ENCODE results near the gene POR. TPM values are rescaled to one million over a fixed set of nuclear protein-coding genes. Genes with fewer than 3 reads are reported as not detected.

Gene POR
- total and polyA plus RNA-seq, 12 donors = 37.3 to 203 (median 65.5) TPM

DNA sequence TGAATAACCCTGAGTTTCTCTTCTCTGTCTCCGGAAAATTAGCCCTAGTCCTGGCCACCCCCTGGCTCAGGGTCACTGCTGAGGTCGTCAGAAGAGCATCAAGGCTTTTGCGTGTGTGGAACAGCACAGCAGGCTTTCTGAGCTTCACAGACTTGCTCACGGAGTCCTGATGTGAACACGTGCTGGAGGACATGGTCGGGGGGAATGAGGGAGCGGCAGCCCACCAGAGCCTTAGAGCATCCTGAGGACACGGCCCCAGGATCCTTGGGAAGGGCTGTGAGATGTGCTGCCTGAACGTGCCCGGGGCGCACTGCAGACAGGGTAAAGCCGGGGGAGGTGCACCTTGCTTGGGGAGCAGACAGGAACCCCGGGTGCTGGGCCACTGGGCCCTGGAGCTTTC is 50.7 kb downstream of the POR start:
- H3K9me3 ChIP-seq = no peaks in the 10 kb centered on the region
- intact Hi-C loops (cut with DNase I) = loop anchor here in 2 of 10 donors (5.0 kb wide), 2 partner anchors 47 to 48 kb away; partner anchors contain the start of gene POR (in 2 of the 2)
- H3K27ac ChIP-seq = peak overlapping the region; percentile 70 to 95 (median 82)
- ATAC-seq (no peak), DNase-seq (no peak)
- no peaks in the 10 kb centered on the region for H3K27me3 ChIP-seq
- WGBS, 2 donors = 81 to 85% methylated on average over 13 of the region's 13 CpGs
- H3K4me3 ChIP-seq = no peak overlapping the region
- H3K4me1 ChIP-seq = peaks cover 36 to 92% (median 75%) of the 10 kb centered on the region in 9 donors
- no peak for TF ChIP-seq CTCF (IDR thresholded peaks at IDR 0.05)
- H3K36me3 ChIP-seq = peaks cover 0 to 13% (median 0%) of the 10 kb centered on the region in 9 donors

DNA sequence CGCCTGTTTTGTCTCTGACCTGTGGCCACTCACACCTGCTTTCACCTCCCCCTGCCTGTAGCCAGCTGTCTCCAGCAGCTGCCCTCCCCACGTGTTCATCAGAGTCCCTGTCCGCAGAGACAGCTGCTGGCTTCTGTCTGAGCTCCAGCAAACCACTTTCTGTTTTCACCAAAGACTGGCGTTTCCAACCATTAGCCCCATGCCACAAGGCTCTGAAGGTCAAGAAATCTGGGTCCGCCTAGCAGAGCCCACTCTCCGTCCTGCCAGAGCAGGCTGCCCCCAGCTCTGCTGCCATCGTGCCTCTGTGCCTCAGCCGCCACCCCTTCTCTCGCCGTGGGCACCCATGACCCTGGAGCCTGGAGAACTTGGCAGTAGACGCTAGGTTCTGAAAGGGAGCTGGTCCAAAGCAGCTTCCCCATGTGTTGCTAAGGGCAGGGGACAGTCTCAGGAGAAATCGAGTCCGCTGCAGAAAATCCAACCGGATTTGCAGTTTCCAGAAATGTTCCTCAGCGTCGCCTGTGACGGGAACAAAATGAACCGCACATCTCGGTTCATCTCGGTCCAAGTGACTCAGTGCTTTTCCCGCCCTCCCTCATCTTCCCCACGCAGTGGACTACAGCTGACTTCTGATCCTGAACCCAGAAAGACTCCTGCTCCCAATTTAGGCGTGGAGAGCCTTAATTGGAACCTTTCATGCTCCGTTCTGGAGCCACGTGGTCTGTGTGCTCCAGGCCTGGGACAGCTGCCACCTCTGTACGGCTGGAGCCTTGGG is 51.4 kb downstream of the POR start:
- peaks cover 0 to 12% (median 0%) of the 10 kb centered on the region in 9 donors for H3K36me3 ChIP-seq
- H3K27ac ChIP-seq = peak overlapping the region; percentile 70 to 95 (median 82)
- peak overlapping the region in 4 of 10 donors; percentile 4 to 31 (median 14) for H3K4me3 ChIP-seq
- DNase-seq (peak; percentile 52 to 80), ATAC-seq (peak; percentile 46 to 78 (median 67))
- no peaks in the 10 kb centered on the region for H3K9me3 ChIP-seq
- no peak for TF ChIP-seq CTCF (IDR thresholded peaks at IDR 0.05)
- H3K27me3 ChIP-seq = no peaks in the 10 kb centered on the region
- WGBS, 2 donors = 50 to 72% methylated on average over 26 of the region's 26 CpGs
- intact Hi-C loops (cut with DNase I) = loop anchor here in 2 of 10 donors (5.0 kb wide), 2 partner anchors 46 to 49 kb away; partner anchors contain the start of gene POR (in 2 of the 2)
- H3K4me1 ChIP-seq = peaks cover 36 to 97% (median 78%) of the 10 kb centered on the region in 9 donors

GRCh38 chr7:75967055-75967454 is 52.1 kb downstream of the POR start:
- H3K27me3 ChIP-seq = no peaks in the 10 kb centered on the region
- WGBS, 2 donors = 90 to 94% methylated on average over 11 of the region's 11 CpGs
- H3K27ac ChIP-seq = peak overlapping the region; percentile 70 to 95 (median 82)
- intact Hi-C loops (cut with DNase I) = loop anchor here in 2 of 10 donors (5.0 kb wide), 2 partner anchors 45 to 50 kb away; partner anchors contain the start of gene POR (in 2 of the 2)
- peaks cover 30 to 97% (median 78%) of the 10 kb centered on the region in 9 donors for H3K4me1 ChIP-seq
- ATAC-seq (no peak), DNase-seq (no peak)
- TF ChIP-seq CTCF (IDR thresholded peaks at IDR 0.05) = no peak
- H3K36me3 ChIP-seq = peaks cover 0 to 12% (median 0%) of the 10 kb centered on the region in 9 donors
- H3K9me3 ChIP-seq = no peaks in the 10 kb centered on the region
- no peak overlapping the region for H3K4me3 ChIP-seq

GRCh38 chr7:75967487-75967997 is 52.6 kb downstream of the POR start:
- no peaks in the 10 kb centered on the region for H3K27me3 ChIP-seq
- no peaks in the 10 kb centered on the region for H3K9me3 ChIP-seq
- ATAC-seq = peak; percentile 13 to 57 (median 42)
- H3K4me1 ChIP-seq = peaks cover 26 to 97% (median 78%) of the 10 kb centered on the region in 9 donors
- peaks cover 0 to 13% (median 0%) of the 10 kb centered on the region in 9 donors for H3K36me3 ChIP-seq
- TF ChIP-seq CTCF (IDR thresholded peaks at IDR 0.05) = no peak
- peak; percentile 46 to 73 for DNase-seq
- H3K4me3 ChIP-seq = peak overlapping the region in 5 of 10 donors; percentile 19 to 30 (median 26)
- 40 to 53% methylated on average over 13 of the region's 13 CpGs for WGBS, 2 donors
- H3K27ac ChIP-seq = peak overlapping the region; percentile 70 to 95 (median 82)
- intact Hi-C loops (cut with DNase I) = loop anchor here in 2 of 10 donors (5.0 kb wide), 2 partner anchors 45 to 50 kb away; partner anchors contain the start of gene POR (in 2 of the 2)
